ES-I3 (cell line): Measurements from ENCODE around the gene SS18L1.
A peak's percentile ranks its signal among the peaks of the same experiment; 100 is the strongest.
"Not testable (repeated sequence)": the region's sequence is repeated elsewhere in the genome, so short reads cannot be mapped to it uniquely, and the experiment has no call there.

ENCODE experiments used
- H3K36me3 ChIP-seq: 2 replicates; pipeline ENCODE4 v1.6.1; 2013; ENCODE audit warnings: mild to moderate bottlenecking, low read length, control low read depth, moderate library complexity; ENCODE audit not compliant: insufficient read depth
- H3K4me1 ChIP-seq: 2 replicates; pipeline ENCODE4 v1.6.1; 2013; ENCODE audit warnings: mild to moderate bottlenecking, control low read depth, low read length; ENCODE audit not compliant: insufficient read depth
- H3K9ac ChIP-seq: 2 replicates; pipeline ENCODE4 v1.6.1; 2013; ENCODE audit warnings: low read depth, mild to moderate bottlenecking, low read length, moderate library complexity
- H3K9me3 ChIP-seq: 2 replicates; pipeline ENCODE4 v1.6.1; 2013; ENCODE audit warnings: mild to moderate bottlenecking, low read length, moderate library complexity; ENCODE audit not compliant: control insufficient read depth, insufficient read depth

SS18L1 gene

GRCh38 chr20:62138912-62139311 lies 4.7 kb upstream of the SS18L1 start:
- H3K9me3 ChIP-seq, result no peaks in the 10 kb centered on the region
- H3K36me3 ChIP-seq, result peaks cover 40% of the 10 kb centered on the region
- no peak overlapping the region for H3K9ac ChIP-seq
- peaks cover 5% of the 10 kb centered on the region for H3K4me1 ChIP-seq

DNA sequence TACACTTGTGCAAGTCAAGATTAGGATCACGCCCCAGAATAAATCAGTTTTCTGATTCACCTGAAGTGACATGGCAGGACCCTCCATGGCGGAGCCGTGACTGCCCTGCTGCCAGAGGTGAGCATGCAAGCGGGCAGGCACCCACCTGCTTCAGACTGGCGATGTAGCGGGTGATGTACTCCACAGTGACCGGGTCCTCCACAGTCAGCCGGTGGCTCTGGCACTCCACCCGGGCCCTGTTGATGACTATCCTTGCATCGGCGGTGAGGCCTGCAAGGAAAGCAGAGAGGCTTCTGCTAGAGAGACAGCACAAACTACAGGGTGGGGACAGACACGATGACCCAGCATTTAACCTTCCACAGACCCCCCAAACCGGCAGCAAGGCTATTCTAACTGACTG lies 3.9 kb upstream of the SS18L1 start:
- Histone ChIP-seq H3K9me3 (no peaks in the 10 kb centered on the region), H3K9ac (no peak overlapping the region), H3K4me1 (peaks cover 8% of the 10 kb centered on the region), H3K36me3 (peaks cover 36% of the 10 kb centered on the region)

DNA sequence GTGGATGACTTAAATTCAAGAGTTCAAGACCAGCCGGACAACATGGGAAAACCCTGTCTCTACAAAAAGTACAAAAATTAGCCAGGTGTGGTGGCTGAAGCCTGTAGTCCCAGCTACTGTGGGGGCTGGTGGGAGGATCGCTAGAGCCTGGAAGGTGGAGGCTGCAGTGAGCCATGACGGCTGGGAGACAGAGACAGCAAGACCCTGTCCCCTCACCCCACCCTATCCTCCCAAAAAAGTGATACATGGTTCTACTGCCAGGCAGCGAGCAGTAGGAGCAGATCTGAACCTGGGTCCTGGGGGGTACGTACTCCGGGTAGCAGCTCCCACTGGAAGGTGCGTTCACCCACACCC lies 2.5 kb upstream of the SS18L1 start:
- peaks cover 14% of the 10 kb centered on the region for H3K4me1 ChIP-seq
- H3K36me3 ChIP-seq, result peaks cover 28% of the 10 kb centered on the region
- H3K9ac ChIP-seq, result no peak overlapping the region
- no peaks in the 10 kb centered on the region for H3K9me3 ChIP-seq

- Histone ChIP-seq H3K9me3 (no peaks in the 10 kb centered on the region), H3K9ac (peak overlapping the region; percentile 77), H3K36me3 (peaks cover 22% of the 10 kb centered on the region), H3K4me1 (peaks cover 14% of the 10 kb centered on the region)
Observed at GRCh38 chr20:62141397-62142251, 1.9 kb upstream of the SS18L1 start.

DNA sequence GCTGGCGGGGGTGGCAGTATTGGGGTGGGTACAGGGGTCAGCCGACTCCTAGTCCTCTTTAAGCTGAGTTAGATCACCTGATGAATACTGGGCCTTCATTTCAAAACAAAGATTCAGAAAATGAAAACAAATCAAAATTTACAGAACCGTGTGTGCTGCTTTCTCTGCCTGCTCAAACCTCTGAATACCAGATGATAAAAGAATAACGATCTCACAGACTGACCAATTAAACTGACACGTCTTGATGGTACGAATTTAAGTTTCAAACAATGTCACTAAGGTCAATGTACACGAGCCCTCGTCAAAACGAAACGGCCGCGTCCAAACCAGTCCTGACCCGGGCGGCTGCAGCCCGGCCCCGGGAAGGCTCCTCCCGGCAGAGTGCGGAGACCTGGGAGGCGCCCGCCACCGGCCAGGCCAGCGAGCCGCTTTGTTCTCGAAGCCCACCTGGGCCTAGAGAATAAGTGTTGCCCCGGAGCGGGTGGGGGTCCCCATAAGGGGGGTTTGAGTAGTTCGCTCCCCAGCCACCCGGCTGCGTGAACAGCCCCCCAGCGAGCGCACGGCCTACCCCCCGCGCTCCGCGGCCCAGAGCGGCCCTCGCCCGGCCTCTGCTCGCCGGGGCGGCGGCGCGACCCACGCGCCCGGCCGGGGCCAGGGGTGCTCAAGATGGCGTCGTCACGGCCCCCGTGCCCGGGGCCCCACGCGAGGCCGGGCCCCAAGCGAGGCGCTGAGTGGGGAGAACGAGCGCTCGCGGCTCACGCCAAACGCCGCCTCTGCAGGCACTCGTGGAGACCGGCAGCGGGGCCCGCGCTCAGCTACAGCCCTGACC lies 1.1 kb upstream of the SS18L1 start:
- H3K9ac ChIP-seq, result peak overlapping the region; percentile 77
- H3K36me3 ChIP-seq, result peaks cover 21% of the 10 kb centered on the region

DNA sequence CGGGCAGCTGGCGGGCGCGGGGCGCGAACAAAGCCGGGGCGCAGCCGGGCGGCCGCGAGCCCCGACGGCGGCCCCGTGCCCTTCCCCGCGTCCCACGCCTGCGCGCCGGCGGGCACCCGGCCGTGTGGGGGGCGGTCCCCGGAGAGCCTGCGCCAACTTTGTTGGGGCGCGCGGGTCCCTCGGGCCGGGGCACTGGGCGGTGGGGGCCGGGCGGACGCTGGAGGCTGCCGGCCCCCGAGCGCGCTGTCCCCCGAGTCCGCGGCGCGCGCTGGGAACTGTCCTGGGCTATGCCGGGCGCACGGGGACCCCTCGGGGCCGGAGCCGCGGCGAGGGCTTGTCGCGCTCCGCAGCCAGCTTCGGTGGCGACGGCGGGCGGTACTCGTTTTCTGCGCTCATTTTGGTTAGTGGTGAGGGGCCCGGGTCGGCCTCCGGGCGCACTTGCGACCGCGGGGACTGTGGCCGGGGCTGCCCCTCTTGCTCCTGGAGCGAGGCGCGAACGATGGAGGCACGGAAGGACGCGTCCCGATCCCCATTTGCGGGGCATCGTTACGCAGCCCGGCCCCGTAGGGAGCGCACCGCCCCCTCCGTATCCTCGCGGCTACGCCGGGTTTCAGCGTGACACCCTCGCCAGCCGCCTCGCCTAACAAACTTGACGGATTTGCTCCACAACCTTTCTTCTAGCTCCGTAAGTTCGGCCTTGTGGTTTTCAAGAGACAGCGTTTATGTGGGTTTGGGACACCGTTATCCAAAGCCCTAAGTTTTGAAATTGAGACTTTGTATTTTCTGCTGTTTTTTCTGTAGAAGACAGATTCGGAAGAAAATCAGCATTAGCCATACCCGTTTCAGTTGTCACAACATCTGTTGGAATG lies 622 bp downstream of the SS18L1 start:
- Histone ChIP-seq H3K9me3 (no peaks in the 10 kb centered on the region), H3K9ac (peak overlapping the region; percentile 77), H3K36me3 (peaks cover 15% of the 10 kb centered on the region), H3K4me1 (peaks cover 17% of the 10 kb centered on the region)

More for the DNA sequence above, 1.1 kb upstream of the SS18L1 start:
- Histone ChIP-seq H3K9me3 (no peaks in the 10 kb centered on the region), H3K4me1 (peaks cover 14% of the 10 kb centered on the region)

- H3K36me3 ChIP-seq, result peaks cover under 1% of the 10 kb centered on the region
- H3K4me1 ChIP-seq, result peaks cover 24% of the 10 kb centered on the region
- H3K9me3 ChIP-seq, result no peaks in the 10 kb centered on the region
- H3K9ac ChIP-seq, result no peak overlapping the region
Observed at GRCh38 chr20:62145688-62146018, 2.1 kb downstream of the SS18L1 start.

DNA sequence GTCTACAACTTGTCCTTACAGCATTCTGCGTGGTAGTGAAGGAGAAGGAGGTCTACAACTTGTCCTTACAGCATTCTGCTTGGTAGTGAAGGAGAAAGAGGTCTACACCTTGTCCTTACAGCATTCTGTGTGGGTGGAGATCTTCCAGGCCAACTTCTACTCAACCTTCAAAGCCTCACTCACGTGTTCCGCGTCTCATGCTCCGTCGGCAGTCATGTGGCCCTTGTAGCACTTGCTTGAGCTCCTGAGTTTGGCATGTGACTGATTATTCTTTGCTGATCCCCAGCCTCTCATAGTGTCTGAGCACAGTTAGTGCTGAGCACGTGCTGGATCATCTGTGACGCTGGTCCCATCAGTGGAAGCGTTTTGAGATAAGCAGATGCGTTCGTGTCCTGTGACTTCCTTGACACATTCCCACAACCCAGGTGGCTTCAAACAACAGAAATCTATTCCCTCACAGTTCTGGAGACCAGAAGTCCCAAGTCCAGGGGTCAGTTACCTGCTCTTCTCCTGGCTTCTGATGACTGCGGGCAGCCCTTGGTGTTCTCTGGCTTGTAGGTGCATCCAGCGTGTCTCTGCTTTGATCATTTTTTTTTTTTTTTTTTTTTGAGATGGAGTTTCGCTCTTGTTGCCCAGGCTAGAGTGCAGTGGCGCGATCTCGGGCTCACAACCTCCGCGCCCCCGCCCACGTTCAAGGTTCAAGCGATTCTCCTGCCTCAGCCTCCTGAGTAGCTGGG lies 2.6 kb downstream of the SS18L1 start:
- Histone ChIP-seq H3K9ac (no peak overlapping the region), H3K4me1 (peaks cover 23% of the 10 kb centered on the region), H3K9me3 (no peaks in the 10 kb centered on the region), H3K36me3 (no peaks in the 10 kb centered on the region)

DNA sequence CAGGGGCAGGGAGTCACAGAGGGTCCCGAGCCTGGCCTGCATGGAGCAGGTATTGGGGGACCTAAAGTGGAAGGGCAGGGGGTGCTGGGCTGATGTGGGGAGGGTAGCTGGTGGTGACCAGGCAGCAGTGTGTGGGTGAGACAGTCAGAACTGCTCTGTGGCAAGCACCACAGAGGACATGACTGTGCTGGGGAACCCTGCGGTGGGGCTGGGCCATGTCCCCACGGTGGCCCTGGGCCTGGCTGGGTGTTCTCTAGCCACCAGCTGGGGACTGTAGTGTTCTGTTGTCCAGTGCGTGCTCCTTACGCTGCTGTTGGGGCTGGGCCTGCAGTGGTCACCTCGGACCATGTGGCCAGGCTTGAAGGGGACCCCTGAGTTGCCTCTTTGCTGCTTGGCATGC lies 3.6 kb downstream of the SS18L1 start:
- no peaks in the 10 kb centered on the region for H3K36me3 ChIP-seq
- no peak overlapping the region for H3K9ac ChIP-seq
- H3K4me1 ChIP-seq, result peaks cover 19% of the 10 kb centered on the region
- H3K9me3 ChIP-seq, result no peaks in the 10 kb centered on the region

GRCh38 chr20:62147528-62147927 lies 4.0 kb downstream of the SS18L1 start:
- H3K4me1 ChIP-seq, result peaks cover 19% of the 10 kb centered on the region
- H3K9ac ChIP-seq, result no peak overlapping the region
- H3K36me3 ChIP-seq, result no peaks in the 10 kb centered on the region
- no peaks in the 10 kb centered on the region for H3K9me3 ChIP-seq

GRCh38 chr20:62148383-62148782 lies 4.8 kb downstream of the SS18L1 start:
- H3K9me3 ChIP-seq, H3K36me3 ChIP-seq, H3K9ac ChIP-seq: not testable (repeated sequence)
- peaks cover 19% of the 10 kb centered on the region for H3K4me1 ChIP-seq

DNA sequence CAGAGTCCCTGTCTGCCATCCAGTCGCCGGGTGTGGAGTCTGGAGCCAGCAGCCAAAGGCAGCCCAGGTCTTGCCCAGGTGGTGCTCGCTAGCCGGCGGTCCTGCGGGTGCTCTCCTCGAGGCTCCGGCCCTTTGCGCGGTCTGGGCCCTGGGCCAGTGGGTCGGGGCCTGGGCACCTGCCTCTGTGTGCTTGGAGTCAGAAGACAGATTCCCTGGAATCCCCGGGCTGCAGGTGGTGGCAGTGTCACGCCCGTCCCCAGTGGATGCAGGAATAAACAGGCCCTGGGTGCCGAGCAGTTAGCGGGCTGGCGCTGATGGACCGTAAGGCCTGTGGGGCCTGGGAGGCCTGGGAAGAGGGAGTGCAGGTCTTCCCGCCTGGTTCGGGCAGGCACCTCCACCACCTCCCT lies 5.3 kb downstream of the SS18L1 start:
- no peaks in the 10 kb centered on the region for H3K9me3 ChIP-seq
- no peak overlapping the region for H3K9ac ChIP-seq
- 0 out of 2 replicates have a peak, but pooled peaks cover 2% of the 10 kb centered on the region for H3K36me3 ChIP-seq
- H3K4me1 ChIP-seq, result peaks cover 19% of the 10 kb centered on the region

GRCh38 chr20:62149532-62150309 lies 6.2 kb downstream of the SS18L1 start:
- Histone ChIP-seq H3K9ac (no peak overlapping the region), H3K9me3 (no peaks in the 10 kb centered on the region), H3K4me1 (peaks cover 15% of the 10 kb centered on the region), H3K36me3 (0 out of 2 replicates have a peak, but pooled peaks cover 2% of the 10 kb centered on the region)
